AG04449 (cell line): ENCODE measurements around the gene ELOB.

Experiments used
- CTCF ChIA-PET: fragments of 350-600 bp; formaldehyde crosslinking; extraction: SDS; loops from one replicate; lab custom pipeline; 2021; ENCODE audit warnings: antibody characterized with exemption; lab: Yijun Ruan, JAX
- POLR2A ChIA-PET: fragments of 400-600, 350-600 bp; formaldehyde crosslinking; extraction: SDS; loops from one replicate; lab custom pipeline; 2020; ENCODE audit warnings: antibody characterized with exemption, inconsistent platforms; lab: Yijun Ruan, JAX
- DNase-seq: peaks from one replicate; pipeline ENCODE4 v3.0.0-alpha.2; 2010; ENCODE audit warnings: low read depth, low spot score
- H3K4me3 ChIP-seq: 2 replicates; pipeline ENCODE4 v1.5.1; 2011; ENCODE audit warnings: low read depth, mild to moderate bottlenecking, control low read depth, low read length
- CTCF ChIP-seq: IDR thresholded peaks from one replicate; pipeline ENCODE4 v1.5.1; 2011; ENCODE audit warnings: mild to moderate bottlenecking, moderate library complexity, low read length, control low read depth, inconsistent platforms; ENCODE audit not compliant: insufficient read depth; ENCODE audit errors: missing control alignments

The ELOB gene

GRCh38 chr16:2786061-2786825, 9.2 kb upstream of the ELOB start:
- POLR2A ChIA-PET = no interaction called here
- no peak for DNase-seq
- no peak for TF ChIP-seq CTCF
- CTCF ChIA-PET = no interaction called here
- H3K4me3 ChIP-seq = no peak overlapping the region

- no peak overlapping the region for H3K4me3 ChIP-seq
- TF ChIP-seq CTCF = no peak
- no peak for DNase-seq
- CTCF ChIA-PET = interaction anchor here (2.0 kb wide), 1 partner anchor 54 kb away, joined by 6 read pairs; no protein-coding TSS in a partner anchor
- POLR2A ChIA-PET = no interaction called here
These were observed 8.3 kb upstream of the ELOB start for GRCh38 chr16:2785101-2785991.

- DNase-seq = no peak
- POLR2A ChIA-PET = no interaction called here
These were observed 7.4 kb upstream of the ELOB start for GRCh38 chr16:2784358-2785100.

GRCh38 chr16:2783581-2784357, 6.7 kb upstream of the ELOB start:
- TF ChIP-seq CTCF = no peak
- H3K4me3 ChIP-seq = no peak overlapping the region
- ChIA-PET POLR2A (no interaction called here), CTCF (interaction anchor here (1.2 to 2.0 kb wide), 2 partner anchors 55 to 84 kb away, joined by 4 to 6 read pairs; no protein-coding TSS in a partner anchor)
- no peak for DNase-seq

More at GRCh38 chr16:2784358-2785100, 7.4 kb upstream of the ELOB start:
- H3K4me3 ChIP-seq = no peak overlapping the region
- CTCF ChIA-PET = interaction anchor here (2.0 kb wide), 1 partner anchor 54 kb away, joined by 6 read pairs; no protein-coding TSS in a partner anchor
- no peak for TF ChIP-seq CTCF

- CTCF ChIA-PET = interaction anchor here (1.2 to 2.0 kb wide), 2 partner anchors 56 to 85 kb away, joined by 4 to 6 read pairs; no protein-coding TSS in a partner anchor
- DNase-seq = no peak
- TF ChIP-seq CTCF = no peak
- POLR2A ChIA-PET = no interaction called here
- H3K4me3 ChIP-seq = no peak overlapping the region
These were observed 5.7 kb upstream of the ELOB start for GRCh38 chr16:2782583-2783351.
